Psoas muscle (tissue), 8 donors: ENCODE measurements around the gene KCNN4. TPM values are rescaled to one million over a fixed set of nuclear protein-coding genes. Genes with fewer than 3 reads are reported as not detected.

Experiments used
- ATAC-seq, 4 donors: fragments of 200-7000 bp; cut with Tn5 transposase; one replicate each; pipeline ENCODE4 v1.9.1; 2020; ENCODE audit warnings: moderate library complexity in 3 of 4, mild to moderate bottlenecking in 2 of 4
- DNase-seq, 2 donors: peaks; one replicate each; pipeline ENCODE4 v3.0.0-alpha.2; 2020
- H3K27ac ChIP-seq: fragments of 200-600 bp; one replicate; pipeline ENCODE4 v1.8.0; 2022
- H3K27me3 ChIP-seq, 3 donors: fragments of 200-600 bp in 1 of 3; one replicate each; pipeline versions ENCODE4 v1.6.1 to v1.8.0; 2013 to 2022; ENCODE audit warnings: low read length in 2 of 3, mild to moderate bottlenecking in 2 of 3, moderate library complexity in 1 of 3; ENCODE audit not compliant: insufficient read depth in 3 of 3
- H3K36me3 ChIP-seq, 2 donors: fragments of 200-600 bp in 1 of 2; one replicate each; pipeline versions ENCODE4 v1.6.1 to v1.8.0; 2013 to 2022; ENCODE audit warnings: low read depth in 1 of 2, mild to moderate bottlenecking in 1 of 2, moderate library complexity in 1 of 2; ENCODE audit not compliant: insufficient read depth in 1 of 2
- H3K4me1 ChIP-seq: fragments of 200-600 bp; one replicate; pipeline ENCODE4 v1.8.0; 2022
- H3K4me3 ChIP-seq: fragments of 200-600 bp; one replicate; pipeline ENCODE4 v1.8.0; 2022; ENCODE audit warnings: mild to moderate bottlenecking
- H3K9me3 ChIP-seq: fragments of 200-600 bp; one replicate; pipeline ENCODE4 v1.8.0; 2022
- WGBS, 3 donors: extraction: QIAGEN DNeasy Blood & Tissue Kit; methylation state at CpG; one replicate each; pipeline versions ENCODE4 v1.1.6 to v1.1.7; 2013; 5-methylcytosine and 5-hydroxymethylcytosine counted together
- intact Hi-C, 2 donors: fragments of 100-400 bp; cut with DNase I; formaldehyde crosslinking; loops; one replicate each; pipeline versions ENCODE4 v1.11.0 to v1.14.2; 2022
- polyA plus RNA-seq, 3 donors: library from polyadenylated mRNA; stranded (reverse); fragments of 200-250 nt; gene quantifications; one replicate each; pipeline ENCODE4 v1.2.3, GENCODE V29; 2013
- total RNA-seq, 4 donors: library from RNA; stranded (reverse); fragmentation: NEBNext Ultra II Directional in 2 of 4; extraction: Animal tissue kit (Norgen Biotek cat#: 25700) in 2 of 4; gene quantifications; one replicate each; pipeline versions ENCODE4 v1.2.1 to v1.2.4, GENCODE V29; 2021 to 2023
- TF ChIP-seq, protein P1 (sequence below): fragments of 200-600 bp; IDR thresholded peaks from one replicate; pipeline ENCODE4 v1.8.0; 2022; ENCODE audit warnings: antibody characterized with exemption
- donor health status: healthy with polysubstance abuse.
- donor health status: DM: no; HTN: no; CAD: no; lungs with moderate emphysema.
- donor health status: Bipolar disorder and iron deficiency.
- donor health status: healthy.
- donor health status: DM: yes; HTN: yes; CAD: no.
- donor health status: DM: no; HTN: no; CAD: no.
- donor health status: DM: no; HTN: no; CAD: no.
- donor health status: DM: yes; HTN: yes; CAD: no.

Gene KCNN4
- total and polyA plus RNA-seq, 7 donors: 0.09 to 0.89 (median 0.30) TPM

DNA sequence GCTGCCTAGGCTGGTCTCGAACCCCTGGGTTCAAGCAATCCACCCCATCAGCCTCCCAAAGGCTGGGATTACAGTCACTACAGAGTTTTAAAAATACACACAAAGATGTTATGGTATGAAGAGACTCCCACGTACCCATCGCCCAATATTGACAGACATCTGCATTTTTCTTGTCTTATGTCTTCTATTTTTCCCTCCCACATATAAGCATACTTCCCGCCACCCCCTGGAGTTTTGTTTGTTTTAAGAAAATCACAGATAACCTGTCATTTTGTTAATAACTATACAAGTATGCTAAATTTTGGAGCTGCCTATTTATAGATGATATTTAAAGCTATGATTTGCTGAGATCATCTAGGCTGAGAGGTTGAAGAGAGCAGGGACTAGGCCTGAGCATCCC lies 19.8 kb downstream of the KCNN4 start:
- intact Hi-C loops: no loop called here
- DNase-seq (no peak), ATAC-seq (no peak)
- no peaks in the 10 kb centered on the region for H3K9me3 ChIP-seq
- no peak overlapping the region for H3K4me3 ChIP-seq
- WGBS, 3 donors: 88 to 95% (median 94%) methylated on average over 4 of the region's 4 CpGs
- no peaks in the 10 kb centered on the region for H3K36me3 ChIP-seq
- no peak overlapping the region for H3K27ac ChIP-seq
- H3K27me3 ChIP-seq: peaks cover 0 to 1% (median 0%) of the 10 kb centered on the region in 3 donors
- H3K4me1 ChIP-seq: no peaks in the 10 kb centered on the region
- TF ChIP-seq, protein P1, sequence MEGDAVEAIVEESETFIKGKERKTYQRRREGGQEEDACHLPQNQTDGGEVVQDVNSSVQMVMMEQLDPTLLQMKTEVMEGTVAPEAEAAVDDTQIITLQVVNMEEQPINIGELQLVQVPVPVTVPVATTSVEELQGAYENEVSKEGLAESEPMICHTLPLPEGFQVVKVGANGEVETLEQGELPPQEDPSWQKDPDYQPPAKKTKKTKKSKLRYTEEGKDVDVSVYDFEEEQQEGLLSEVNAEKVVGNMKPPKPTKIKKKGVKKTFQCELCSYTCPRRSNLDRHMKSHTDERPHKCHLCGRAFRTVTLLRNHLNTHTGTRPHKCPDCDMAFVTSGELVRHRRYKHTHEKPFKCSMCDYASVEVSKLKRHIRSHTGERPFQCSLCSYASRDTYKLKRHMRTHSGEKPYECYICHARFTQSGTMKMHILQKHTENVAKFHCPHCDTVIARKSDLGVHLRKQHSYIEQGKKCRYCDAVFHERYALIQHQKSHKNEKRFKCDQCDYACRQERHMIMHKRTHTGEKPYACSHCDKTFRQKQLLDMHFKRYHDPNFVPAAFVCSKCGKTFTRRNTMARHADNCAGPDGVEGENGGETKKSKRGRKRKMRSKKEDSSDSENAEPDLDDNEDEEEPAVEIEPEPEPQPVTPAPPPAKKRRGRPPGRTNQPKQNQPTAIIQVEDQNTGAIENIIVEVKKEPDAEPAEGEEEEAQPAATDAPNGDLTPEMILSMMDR: no peak

DNA sequence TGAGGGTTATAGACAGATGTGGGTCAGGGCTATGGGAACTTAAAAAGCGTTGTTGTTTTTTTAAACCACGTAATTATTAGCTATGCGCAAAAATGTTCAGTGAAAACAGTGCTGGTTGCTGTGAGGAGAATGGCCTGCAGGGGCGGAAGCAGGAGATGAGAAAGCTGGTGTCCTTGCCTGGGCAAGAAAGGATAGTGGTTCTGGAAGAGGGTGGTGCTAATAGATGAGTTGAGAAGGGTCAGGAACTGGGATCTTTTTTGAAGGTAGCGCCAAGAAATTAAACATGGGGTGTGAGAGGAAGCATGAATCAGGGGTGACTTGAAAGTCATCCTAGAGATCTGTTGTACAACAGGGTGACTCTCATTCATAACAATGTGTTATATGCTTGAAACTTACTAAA lies 21.3 kb downstream of the KCNN4 start:
- H3K36me3 ChIP-seq: no peaks in the 10 kb centered on the region
- no peaks in the 10 kb centered on the region for H3K9me3 ChIP-seq
- WGBS, 3 donors: 75 to 81% (median 76%) methylated on average over 5 of the region's 5 CpGs
- intact Hi-C loops: no loop called here
- DNase-seq: no peak
- no peak overlapping the region for H3K4me3 ChIP-seq
- peaks cover 3% of the 10 kb centered on the region for H3K4me1 ChIP-seq
- TF ChIP-seq, protein P1: no peak
- no peak overlapping the region for H3K27ac ChIP-seq
- H3K27me3 ChIP-seq: no peaks in the 10 kb centered on the region
- no peak for ATAC-seq

DNA sequence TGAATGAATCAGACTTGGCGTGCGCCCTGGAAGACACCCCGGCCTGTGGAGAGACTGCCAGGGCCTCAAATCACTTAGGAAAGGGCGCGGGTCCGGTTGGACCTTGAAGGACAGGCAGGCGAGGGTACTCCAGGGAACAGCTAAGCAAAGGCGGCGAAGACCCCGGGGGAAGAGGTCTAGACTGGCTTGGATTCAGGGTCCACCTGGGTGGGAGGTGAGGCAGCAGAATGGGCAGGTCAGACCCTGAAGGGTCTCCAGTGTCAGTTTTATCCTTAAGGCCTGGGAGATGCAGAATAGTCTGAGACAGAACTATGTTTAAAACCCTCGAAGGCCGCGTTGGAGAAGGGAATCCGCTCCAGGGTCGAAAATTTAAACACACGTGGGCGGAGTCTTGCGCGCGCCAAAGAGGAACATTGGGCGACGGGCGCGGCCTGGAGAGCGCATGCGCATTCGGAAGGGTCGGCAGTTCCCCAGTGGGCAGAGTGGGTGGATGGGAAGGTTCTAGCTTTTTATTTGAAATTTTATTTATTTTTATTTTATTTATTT lies 25.4 kb downstream of the KCNN4 start:
- H3K9me3 ChIP-seq: no peaks in the 10 kb centered on the region
- peaks cover 0 to 19% of the 10 kb centered on the region in 2 donors for H3K36me3 ChIP-seq
- intact Hi-C loops: no loop called here
- 1 to 3% (median 2%) methylated on average over 28 of the region's 28 CpGs for WGBS, 3 donors
- peak overlapping the region; percentile 83 for H3K4me3 ChIP-seq
- ATAC-seq (peak; percentile 60 to 82 (median 66)), DNase-seq (peak; percentile 84 to 92)
- TF ChIP-seq, protein P1: no peak
- H3K27ac ChIP-seq: peak overlapping the region; percentile 99
- H3K27me3 ChIP-seq: no peaks in the 10 kb centered on the region
- H3K4me1 ChIP-seq: peaks cover 20% of the 10 kb centered on the region

DNA sequence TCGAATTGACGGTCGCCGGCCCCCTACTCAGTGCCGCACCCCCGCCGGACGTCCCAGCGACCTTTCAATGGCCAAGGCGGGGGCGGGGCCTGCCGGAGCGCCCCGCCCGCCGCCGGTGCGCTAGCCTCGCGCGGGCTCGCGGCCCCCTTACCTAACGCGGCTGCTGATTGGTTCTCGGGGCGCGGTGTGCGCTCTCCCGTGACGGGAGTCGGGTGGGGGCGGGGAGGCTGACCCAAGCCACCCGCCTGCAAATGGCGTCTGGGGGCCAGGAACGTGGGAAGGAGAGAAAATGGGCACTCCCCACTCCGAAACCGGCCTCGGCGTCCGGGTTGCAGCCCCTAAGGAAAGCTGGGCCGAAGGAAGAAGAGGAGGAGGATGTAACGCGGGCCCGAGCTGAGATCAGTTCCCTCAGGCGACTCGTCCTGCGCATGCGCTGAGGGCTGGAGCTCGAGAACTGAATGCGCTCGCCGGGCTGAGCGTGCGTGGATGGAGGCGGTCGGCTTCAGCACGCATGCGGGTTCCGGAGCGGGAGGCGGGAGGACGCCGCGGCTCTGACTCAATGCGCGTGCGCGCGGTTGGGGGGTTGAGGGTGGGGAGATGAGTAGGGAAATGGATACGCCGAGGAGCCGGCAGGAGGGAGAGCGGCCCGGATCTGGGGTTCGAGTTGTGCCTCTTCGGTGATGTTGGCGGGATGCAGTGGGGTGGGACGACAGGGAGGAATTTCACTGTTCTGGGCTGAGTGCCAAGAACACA lies 26.1 kb downstream of the KCNN4 start, which contains the start of gene SMG9:
SMG9 (minus strand) TSS at position 460 of the 753 bp plus-strand sequence. CDS start 4,221 bp downstream, outside the sequence.
- Histone ChIP-seq H3K27ac (peak within 1 kb of the TSS; percentile 99), H3K4me3 (peak within 1 kb of the TSS; percentile 83), H3K27me3 (no peaks in the 10 kb centered on the region), H3K9me3 (no peaks in the 10 kb centered on the region), H3K36me3 (peaks cover 0 to 25% of the 10 kb centered on the region in 2 donors), H3K4me1 (peaks cover 20% of the 10 kb centered on the region)
- WGBS, 3 donors: 0 to 1% (median 0%) methylated on average over 68 to 79 of the region's 79 CpGs
- DNase-seq: peak; percentile 99
- TF ChIP-seq, protein P1: no peak
- peak; percentile 93 to 96 (median 94) for ATAC-seq
- intact Hi-C loops: no loop called here
